WTC11 (cell line): ENCODE measurements around the gene RNF113B.

Experiments
- CTCF ChIP-seq: fragments of 200-600 bp; IDR thresholded peaks from 2 replicates; pipeline ENCODE4 v1.8.0; 2022; ENCODE audit warnings: antibody characterized with exemption
- ZBTB21 ChIP-seq: sonication (generic); formaldehyde crosslinking; IDR thresholded peaks from 2 replicates; pipeline ENCODE4 v1.8.1; 2023; ENCODE audit warnings: mild to moderate bottlenecking, missing genetic modification reagents, borderline replicate concordance
- ZNF512 ChIP-seq: sonication (generic); formaldehyde crosslinking; IDR thresholded peaks from 2 replicates; pipeline ENCODE4 v1.8.1; 2022; ENCODE audit warnings: missing genetic modification reagents, borderline replicate concordance

- no peak for TF ChIP-seq ZNF512 (CRISPR knock-in tag)
- no peak for TF ChIP-seq ZBTB21 (CRISPR knock-in tag)
- TF ChIP-seq CTCF = no peak
These were observed 42.6 kb upstream of the RNF113B start for GRCh38 chr13:98219685-98220084.
